DND-41 (cell line): ENCODE data around the gene HLA-DQB2.

Experiments
- CTCF ChIP-seq: IDR thresholded peaks from 2 replicates; pipeline ENCODE4 v1.5.1; 2012; ENCODE audit warnings: borderline replicate concordance, low read length, moderate library complexity, mild to moderate bottlenecking; ENCODE audit not compliant: poor library complexity, severe bottlenecking; ENCODE audit errors: extremely low read depth
- EZH2 ChIP-seq: IDR thresholded peaks from 3 replicates; pipeline ENCODE4 v1.6.1; 2012; ENCODE audit warnings: borderline replicate concordance, low read depth, mild to moderate bottlenecking, moderate library complexity, low read length, inconsistent platforms; ENCODE audit not compliant: severe bottlenecking

GRCh38 chr6:32807020-32807580 is 43.8 kb upstream of the HLA-DQB2 start:
- TF ChIP-seq CTCF (peak; percentile 45), EZH2 (no peak)
